ENCODE data around the gene TES.
A peak's percentile ranks its signal among the peaks of the same experiment; 100 is the strongest.

Gene TES

DNA sequence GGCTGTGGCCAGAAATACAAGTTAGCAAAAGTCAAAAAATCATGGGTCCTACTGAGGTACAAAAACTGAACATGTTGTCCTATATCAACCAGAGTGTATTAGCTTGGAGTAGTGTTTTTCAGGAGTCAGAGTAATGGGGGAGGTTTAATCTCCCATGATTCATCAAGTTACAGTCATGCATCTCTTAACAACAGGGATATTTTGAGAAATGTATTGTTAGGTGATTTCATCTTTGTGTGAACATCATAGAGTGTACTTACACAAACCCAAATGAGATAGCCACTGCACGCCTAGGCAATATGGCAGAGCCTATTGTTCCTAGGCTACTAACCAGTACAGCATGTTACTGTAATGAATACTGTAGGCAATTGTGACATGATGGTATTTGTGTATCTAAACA, 14.9 kb upstream of the TES start:
- peak; percentile 64 for DNase-seq

DNA sequence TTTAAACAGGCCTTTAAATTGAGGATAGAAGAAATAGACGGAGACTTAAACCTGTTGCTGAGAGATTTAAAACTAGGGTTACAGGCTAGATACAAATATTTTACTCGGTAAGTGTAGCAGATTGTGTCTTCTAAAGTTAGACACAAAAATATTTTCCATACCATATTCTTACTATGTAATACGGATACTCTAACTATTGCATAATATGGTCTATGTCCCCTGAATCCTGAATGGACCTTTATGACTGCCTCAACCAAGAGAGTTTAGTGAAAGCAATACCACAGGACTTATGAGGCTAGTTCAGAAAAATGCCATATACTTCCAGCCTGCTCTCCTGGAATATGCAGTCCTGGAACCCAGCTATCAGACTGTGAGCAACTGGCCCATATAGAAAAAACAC, 13.4 kb upstream of the TES start:
- DNase-seq = no peak

DNA sequence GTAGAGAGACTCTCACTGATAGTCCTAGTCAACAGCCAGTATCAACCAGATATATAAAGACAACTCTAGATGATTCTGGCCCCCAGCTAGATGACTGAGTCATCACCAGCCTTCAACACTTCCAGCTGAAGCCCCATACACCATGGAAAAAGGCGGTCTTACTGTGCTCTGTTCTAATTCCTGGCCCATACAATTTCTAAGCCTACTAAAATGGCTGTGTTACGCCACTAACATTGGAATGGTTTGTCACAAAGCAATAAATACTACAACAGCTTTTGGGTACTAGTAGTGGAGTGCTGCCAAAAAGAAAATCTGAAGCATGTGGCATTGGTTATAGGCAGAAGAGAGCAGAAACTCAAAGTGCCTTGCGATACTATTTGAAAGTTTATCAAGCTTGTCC, 13.0 kb upstream of the TES start:
- peak; percentile 86 for DNase-seq

DNA sequence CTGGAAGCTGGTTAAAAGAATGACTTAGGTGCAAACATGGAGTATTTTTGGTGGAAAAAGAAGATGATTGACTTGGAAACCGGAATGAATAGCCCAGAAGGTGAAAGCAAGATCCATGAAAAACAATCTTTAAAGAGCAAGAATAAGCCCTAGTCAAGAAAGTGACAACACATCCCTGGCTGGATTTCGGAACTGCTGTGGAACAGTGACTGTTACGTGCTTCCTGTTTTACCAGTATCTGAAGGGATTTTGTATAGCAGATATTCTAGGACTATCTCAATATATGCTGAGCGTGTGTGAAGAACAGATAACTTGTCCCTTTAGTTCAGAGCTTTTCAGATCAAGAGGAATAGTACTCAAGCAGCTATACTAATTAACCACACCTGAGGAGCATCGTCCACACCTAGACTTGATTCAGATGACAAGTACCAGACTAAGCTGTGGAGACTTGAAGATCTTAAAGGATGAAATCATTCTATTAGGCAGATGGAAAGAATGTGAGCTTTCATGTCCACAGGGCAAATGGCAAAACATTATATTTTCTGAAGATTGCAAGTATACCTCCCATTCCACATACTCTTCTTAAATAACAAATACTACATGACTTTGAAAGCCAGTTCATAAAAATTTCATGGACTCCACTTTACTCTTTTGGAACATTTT, 11.5 kb upstream of the TES start:
- no peak for DNase-seq

DNA sequence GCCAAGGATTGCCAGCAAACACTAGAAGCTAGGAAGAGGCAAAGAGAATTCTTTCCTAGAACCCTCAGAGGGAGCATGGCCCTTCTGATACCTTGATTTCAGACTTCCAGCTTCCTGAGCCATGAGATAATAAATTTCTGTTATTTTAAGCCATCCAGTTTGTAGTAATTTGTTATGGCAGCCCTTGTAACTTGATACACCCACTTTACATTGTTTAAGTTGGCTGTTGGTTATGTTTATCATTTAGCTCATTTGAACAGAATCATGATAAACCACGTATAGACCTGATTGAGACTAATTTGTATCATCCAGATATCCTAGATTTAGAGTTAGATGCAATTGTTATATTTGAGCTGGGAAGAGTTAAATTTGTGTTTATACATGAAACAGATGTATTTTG, 9.4 kb upstream of the TES start:
- DNase-seq = no peak

DNA sequence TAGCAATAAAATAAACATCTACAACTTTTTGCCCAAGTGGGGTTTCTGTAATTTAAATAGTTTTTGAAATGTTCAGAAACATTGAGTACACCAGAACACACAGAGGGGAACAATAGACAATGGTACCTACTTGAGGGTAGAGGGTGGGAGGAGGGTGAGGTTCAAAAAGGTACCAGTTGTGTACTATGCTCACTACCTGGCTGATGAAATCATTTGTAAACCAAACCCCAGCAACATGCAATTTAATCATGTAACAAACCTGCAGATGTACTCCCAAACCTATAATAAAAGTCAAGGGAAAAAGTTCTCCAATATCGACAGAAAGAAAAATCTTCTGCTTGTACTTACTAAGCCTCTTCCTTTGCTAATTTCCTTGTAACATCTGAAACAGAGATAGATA, 4.2 kb upstream of the TES start:
- no peak for DNase-seq

DNA sequence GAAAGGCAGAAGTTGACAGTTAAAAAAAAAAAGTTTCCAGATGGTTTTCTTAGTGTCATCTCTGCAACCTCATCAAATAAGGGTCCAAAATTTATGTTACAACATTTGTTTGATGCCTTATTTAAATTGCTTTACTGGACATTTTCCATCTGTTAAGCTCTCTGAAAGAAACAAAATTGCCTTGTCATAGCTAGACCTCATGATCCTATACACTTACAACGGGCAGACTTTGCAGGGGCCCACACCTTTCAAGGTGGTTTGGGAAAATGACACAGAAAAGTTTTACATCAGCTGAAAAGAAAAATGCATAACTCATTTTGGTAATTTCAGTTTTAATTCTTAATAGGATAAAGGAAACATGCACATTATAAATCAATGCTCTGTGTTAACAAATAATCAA, 1.4 kb upstream of the TES start:
- no peak for DNase-seq

DNA sequence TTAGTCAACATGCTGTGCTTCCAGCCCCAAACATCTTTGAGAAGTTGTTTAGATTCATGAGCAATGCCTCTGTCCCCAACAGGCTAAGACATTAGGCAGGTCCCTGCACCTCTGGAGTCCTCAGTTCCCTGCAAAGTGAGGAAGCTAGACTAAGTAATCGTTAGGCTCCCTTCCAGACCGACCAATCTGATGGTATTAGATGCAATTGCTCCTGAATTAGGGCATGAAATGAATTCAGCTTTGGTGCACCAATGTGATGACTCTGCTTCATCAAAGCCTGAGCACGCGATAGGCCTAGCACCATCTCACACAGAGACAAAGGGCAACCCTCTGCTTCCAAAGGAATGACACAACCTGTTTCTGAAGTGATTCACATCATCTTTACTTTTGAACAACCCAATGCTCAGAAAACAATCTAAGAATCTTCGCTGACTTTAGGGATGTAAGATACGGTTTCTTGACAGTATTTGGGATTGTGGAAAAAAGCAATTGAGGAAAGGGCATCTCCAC, 723 bp upstream of the TES start:
- DNase-seq = no peak

DNA sequence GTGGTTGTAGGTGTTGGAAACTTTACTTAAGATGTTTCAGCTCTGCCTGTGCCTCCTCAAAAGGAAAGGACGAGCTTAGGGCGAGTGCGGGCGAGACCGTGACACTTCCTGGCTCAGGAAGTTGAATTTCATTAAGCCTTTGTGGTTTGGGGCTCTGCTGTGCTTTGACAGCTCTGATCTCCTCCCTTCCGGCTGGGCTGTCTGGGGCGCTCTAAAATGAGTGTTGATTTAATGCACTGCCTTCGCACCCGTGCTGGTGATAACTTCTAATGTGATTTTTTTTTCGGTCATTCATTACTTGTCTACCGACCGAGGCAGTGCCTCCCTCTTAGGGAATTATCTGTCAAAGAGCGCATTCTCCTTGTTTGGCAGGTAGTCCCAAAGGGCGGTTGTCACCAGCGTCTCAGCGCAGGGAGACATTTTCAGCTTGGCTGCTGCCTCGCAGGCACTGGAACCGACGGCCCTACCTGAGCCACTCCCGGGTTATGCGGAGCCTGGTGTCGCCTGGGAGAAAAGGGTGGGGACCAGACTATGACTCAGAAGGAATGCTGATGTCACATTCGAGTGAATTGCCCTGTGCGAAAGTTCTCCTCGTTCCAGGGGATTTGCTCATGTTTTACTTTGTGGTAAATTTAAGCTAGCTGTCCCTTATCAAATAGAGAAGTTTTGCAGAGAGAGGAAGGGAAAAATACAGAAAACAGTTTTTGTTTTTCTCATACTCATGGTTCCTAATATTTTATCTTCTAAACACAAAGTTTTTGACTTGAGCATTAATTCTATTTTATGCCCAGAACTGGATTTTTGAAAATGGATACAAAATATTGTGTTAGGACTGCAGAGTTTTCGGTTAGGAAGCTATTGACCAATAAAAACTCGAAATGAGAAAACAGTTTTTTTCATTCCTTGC, 920 bp downstream of the TES start:
- peak; percentile 95 for DNase-seq

DNA sequence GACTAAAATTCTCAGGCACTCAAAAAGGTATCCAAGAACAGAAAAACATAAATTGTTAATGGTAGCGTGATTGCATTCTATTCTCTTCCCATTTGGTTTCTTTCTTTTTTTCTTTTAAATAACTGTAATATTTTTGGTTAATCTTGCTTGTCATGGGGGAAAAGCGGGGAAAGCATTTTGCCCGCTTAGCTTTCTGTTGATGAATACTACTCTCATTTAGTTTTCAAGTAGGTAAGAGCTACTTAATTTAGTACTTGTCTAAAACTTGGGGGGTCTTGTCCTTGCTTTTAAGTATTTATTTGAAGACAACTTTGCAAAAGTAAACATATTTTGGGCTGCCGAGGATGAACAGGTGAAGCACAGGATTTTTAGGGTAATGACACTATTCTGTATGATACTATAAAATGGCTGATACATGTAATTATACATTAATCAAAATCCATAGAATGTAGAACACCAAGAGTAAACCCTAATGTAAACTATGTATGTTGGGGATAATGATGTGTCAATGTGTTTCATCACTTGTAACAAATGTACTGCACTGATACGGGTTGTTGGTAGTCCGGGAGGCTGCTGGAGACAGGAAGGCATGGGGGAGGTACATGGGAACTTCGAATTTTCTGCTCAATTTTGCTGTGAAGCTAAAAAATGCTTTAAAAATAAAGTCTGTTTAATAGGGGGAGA, 1.7 kb downstream of the TES start:
- DNase-seq = peak; percentile 50

DNA sequence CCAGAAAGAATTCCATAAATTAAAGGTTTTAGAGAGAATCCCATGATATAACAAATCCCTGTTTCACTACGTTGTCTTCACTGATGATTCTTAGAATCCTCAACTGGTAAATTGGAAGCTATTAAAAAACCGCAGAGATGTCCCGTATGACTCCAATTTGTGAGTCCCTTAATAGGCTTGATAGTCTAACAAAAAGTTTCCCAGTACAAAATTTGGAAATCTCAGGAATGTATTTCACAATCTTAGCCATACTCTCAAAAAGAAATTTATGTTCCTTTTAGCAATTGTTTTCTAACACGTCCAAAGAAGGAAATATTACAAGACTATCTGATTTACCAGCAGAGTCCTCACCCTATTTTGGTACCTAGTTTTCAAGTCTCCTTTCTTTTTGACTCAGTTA, 2.5 kb downstream of the TES start:
- peak; percentile 74 for DNase-seq

DNA sequence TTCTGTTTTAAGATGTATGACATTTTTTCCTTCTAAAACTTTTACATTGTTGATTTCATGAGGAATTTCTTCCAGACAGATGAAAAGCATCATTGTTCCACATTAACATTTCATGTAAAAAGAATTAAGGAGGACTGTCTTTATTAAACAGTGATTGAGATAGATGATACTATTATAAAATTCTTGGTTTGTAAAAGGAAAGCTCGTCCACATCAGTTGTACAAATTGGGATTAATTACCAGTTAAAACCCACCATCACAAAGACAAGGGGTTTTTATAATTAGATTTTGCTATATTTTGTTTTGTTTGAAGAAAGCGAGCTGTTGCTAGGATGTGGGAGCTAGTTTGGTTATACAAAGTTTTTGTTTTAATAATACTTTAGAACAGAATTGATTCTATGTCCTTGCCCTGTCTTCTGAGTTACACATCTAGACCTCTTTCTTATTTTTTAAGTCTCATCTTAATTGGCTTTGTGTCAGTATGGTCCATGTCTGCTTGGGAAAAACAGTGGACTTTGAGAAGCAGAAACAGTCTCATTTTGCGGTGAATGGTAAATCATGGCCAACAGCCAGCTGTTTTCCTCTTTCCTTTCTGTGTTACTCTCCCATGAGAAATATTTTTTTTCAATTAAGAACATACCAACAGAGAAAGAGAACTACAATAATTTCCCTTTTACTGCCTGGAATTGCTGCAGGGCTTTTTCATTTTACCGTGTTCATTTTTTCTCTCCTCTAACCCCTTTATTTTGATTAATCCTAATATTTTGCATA, 3.2 kb downstream of the TES start:
- peak; percentile 74 for DNase-seq

DNA sequence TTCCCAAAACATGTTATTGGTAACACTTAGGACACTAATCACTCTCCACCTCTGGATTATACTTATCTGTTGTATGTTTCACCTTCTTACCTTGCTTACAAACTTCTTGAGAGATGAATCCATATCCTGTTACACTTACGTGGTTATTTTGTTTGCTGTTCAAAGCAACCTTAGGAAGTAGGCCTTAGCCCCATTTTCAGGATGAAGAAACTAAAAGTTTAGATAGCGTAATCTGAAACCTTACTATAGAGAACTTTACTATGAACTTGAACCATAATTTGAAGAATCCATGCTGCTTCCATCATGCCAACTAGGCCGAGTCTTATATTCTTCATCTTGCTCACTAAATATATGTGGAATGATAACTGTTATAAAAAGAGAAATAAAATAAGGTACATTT, 4.6 kb downstream of the TES start:
- DNase-seq = no peak

DNA sequence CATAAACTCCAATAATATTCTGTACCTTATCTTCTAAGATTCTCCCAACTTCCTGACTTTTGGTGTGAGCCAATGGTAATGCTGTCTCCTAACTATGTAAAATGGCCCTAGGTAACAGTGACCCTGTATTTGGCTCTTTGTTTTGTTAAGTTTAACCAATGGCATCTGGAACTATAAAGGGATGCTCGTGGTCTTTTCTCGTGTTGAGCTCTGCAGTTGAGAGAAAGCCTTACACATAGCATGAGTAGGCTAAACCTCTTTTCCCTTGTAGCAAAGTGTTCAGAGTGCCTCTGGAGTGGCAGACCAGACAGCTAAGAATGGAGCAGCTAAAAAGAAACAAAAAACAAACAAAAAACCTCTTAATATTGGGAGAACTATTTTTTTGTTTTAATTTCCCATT, 5.2 kb downstream of the TES start:
- DNase-seq = no peak

DNA sequence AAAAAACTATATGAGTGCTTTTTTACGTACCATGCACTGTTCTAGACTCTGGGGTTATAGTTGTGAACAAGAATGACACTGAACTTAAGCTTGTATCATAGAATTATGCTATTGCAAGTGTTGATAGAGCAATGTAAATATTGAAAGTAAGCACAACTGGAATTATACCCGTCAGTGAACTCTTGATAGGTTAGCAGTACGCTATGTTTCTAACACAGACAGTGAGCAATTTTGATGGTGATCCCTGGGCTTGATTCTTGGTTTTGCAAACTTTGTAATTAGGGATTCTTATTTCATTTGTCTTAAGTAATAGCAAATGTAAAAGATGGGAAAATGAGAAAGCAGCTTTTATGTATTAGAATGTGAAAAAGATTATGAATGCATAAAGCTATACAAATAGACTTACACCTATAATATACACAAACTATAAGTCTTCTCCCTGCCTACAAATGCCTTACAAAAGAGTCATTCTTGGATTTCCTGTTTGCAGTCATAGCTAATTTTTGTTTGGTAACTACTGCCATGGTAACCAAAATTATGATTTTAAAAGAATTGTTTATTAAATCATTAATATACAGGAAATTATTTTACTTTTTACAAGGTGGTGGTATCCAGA, 6.7 kb downstream of the TES start:
- DNase-seq = peak; percentile 65

DNA sequence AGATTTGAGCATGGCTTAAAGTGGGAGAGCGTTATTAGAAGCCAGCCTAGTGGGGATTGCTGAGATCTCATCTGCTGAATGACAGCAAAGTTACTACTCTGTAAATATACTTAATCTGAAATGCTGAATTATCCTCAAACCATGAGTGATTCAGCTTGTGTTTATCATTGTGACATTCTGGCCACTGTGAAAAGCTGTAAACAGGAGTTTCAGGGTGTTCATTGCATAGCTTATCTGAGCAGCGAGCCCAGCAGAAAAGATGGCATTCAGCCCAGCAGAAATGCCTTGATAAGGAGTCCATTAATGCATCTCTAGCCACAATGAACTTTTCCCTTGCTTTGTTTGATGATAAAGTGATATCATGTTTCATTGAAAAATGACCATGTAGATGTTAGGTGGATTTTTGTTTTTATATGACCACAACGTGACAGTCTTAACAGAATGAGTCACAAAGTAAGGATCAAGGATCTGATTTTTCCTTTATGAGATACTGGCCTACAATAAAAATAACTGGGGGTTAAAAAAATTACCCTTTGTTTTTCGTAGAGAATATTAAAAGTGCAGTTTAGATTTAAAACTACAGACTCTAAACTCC, 7.8 kb downstream of the TES start:
- DNase-seq = peak; percentile 93

DNA sequence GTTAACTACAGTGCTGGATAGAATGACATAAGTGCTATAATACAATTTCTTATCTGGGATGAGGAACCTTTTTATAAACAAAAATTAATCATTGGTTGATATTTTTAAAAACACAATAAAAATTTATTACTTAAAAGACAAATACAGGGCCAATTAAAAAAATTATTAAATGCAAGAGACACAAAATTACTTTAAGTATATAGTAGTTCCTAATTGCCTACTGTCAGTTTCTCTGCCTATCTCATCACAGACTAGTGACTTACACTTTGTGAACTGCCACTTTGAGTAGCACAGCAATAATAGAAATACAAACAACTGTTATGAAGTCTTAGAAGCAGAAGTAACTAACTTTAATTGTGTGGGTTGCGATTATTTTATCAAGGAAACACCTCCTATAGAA, 8.4 kb downstream of the TES start:
- DNase-seq = no peak

DNA sequence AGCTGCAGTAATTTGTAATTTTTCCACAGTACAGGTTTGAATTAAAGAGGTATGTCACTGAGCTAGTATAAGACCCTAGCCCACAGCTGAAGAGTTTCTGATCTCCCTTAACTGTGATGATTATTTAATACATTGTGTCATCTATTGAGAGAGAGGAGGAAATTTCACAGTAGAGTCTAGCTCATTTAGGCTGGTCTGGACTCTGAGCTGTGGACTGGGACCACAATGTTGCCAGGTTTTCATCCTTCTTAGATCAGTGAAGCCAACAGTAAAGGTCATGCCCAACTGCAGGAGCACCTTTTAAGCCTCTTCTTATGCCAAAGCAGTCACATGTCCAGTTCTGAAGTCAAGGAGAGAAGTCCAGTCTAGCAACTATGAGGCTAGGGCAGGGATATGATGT, 8.9 kb downstream of the TES start:
- DNase-seq = no peak

DNA sequence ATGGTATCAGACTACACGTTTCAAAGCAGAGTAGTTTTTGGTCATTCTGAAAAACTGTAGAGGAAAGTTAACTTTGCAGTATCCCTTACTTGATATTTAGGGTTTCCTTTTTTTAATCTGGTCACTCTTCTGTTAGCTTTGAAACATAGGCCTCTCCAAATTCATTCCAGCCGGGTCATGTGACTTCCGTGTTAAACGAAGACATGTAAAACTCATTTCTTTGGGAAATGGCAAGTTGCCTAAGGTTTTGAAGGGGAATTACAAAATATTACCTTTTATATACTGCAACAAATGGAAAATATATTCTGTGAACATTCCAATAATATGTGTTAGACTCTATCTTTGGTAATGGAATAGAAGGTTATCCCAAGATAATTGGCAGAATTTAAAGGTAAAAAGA, 9.5 kb downstream of the TES start:
- DNase-seq = no peak

DNA sequence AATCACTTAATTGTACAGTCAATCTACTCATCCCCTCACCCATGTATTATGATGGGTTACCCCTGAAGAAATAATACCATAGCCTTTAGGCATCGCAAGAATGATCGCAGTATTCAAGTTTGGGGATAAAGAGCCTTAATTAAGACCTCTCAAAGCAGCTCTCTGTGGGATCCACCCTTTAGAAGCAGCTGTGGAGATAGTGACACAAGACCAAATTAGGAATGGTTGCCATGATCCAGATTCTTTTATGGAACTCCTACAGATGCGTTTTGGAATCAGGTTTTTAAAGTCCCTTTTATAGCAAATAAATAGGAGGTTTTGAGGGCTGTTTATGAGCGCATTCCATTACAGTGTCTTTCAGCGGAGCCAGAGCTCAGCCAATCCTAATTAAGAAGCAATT, 12.2 kb downstream of the TES start:
- no peak for DNase-seq

DNA sequence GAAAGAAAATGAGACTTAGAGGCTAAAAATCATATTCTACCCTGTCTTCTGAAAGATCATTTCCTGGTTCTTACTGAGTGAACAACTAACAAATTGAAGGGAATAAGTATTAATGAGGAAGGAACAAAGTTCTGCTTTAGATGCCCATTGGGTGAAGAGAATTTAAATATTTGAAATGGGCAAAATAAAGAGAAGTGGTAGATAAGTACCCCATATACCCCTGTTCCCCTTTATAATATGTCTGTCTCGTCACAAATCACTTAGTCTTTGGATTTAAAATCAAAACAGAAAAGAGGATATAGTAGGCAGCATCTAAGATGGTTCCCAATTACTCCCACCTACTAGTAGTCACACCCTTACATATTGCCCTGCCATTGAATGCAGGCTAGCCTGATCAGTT, 13.2 kb downstream of the TES start:
- DNase-seq = no peak

DNA sequence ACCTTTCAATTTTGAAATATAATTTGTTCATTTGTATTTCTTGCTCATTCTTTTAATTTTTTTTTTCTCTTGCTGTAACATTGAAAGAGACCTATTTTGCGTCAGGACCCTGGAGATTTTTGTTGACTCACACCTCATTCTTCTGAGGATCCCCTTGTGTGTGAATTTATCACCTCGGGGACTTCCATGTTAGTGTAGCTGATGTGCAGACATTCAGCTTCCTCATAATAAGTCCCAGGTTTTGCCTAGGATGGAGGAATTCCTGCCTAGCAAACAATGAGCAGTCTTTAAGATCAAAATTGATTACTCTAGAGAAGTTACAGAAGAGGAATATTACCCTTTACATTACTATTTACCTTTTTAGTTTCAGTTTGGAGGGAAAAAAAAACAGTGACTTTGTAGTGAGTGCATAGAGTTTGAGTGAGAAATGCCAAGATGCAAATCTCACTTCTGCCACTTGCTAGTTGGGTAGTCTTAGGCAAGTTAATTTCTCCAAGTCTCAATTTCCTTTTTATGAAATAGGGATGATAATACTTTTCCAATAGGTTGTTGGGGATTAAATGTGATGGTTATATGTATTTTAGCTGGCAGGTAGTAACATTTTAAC, 14.3 kb downstream of the TES start:
- peak; percentile 52 for DNase-seq
